ENCODE data around the gene DVL2. TPM values are rescaled to one million over a fixed set of nuclear protein-coding genes. Genes with fewer than 3 reads are reported as not detected.

The DVL2 gene
- total RNA-seq, 1 experiment from 2014 or later, result 67.3 TPM

GRCh38 chr17:7256766-7257456 lies 22.6 kb upstream of the DVL2 start:
- Mint-ChIP-seq H3K27me3 (ENCODE audit: low read depth) (no peaks in the 10 kb centered on the region), H3K9me3 (no peaks in the 10 kb centered on the region), H3K27ac (peak overlapping the region; percentile 92; the same call in 1 of the 2 replicates), H3K4me1 (peaks cover 11% of the 10 kb centered on the region), H3K36me3 (peaks cover 35% of the 10 kb centered on the region), H3K4me3 (no peak overlapping the region)
- TF ChIP-seq IRF1 (CRISPR knock-in tag; IDR thresholded peaks at IDR 0.05), result no peak
- no peak for TF ChIP-seq NR3C1 (CRISPR knock-in tag; conservative IDR thresholded peaks at IDR 0.05; ENCODE audit: low read depth)
- TF ChIP-seq CREB1 (CRISPR knock-in tag; IDR thresholded peaks at IDR 0.05), result no peak
- no peak for TF ChIP-seq ZBTB21 (CRISPR knock-in tag; IDR thresholded peaks at IDR 0.05; ENCODE audit: borderline replicate concordance)
- no peak for TF ChIP-seq E2F5 (CRISPR knock-in tag; IDR thresholded peaks at IDR 0.05)
- no peak for TF ChIP-seq ZNF423 (CRISPR knock-in tag; IDR thresholded peaks at IDR 0.05)
- TF ChIP-seq STAT6 (CRISPR knock-in tag; conservative IDR thresholded peaks at IDR 0.05; ENCODE audit: low read depth), result no peak
- TF ChIP-seq CBFB (CRISPR knock-in tag; IDR thresholded peaks at IDR 0.05; ENCODE audit: low read depth), result no peak
- TF ChIP-seq MLX (CRISPR knock-in tag; IDR thresholded peaks at IDR 0.05), result no peak
- TF ChIP-seq CDX4 (CRISPR knock-in tag; IDR thresholded peaks at IDR 0.05; ENCODE audit: borderline replicate concordance), result no peak
- TF ChIP-seq PRDM15 (CRISPR knock-in tag; IDR thresholded peaks at IDR 0.05), result no peak
- no peak for TF ChIP-seq GRHL2 (CRISPR knock-in tag; IDR thresholded peaks at IDR 0.05; ENCODE audit: insufficient replicate concordance, severe bottlenecking)
- TF ChIP-seq KAT7 (CRISPR knock-in tag; IDR thresholded peaks at IDR 0.05; ENCODE audit: borderline replicate concordance), result no peak
- no peak for TF ChIP-seq MXD4 (CRISPR knock-in tag; IDR thresholded peaks at IDR 0.05; ENCODE audit: borderline replicate concordance)
- TF ChIP-seq TP53 (CRISPR knock-in tag; IDR thresholded peaks at IDR 0.05), result no peak
- no peak for TF ChIP-seq ZSCAN18 (CRISPR knock-in tag; IDR thresholded peaks at IDR 0.05)
- TF ChIP-seq FOXP4 (CRISPR knock-in tag; IDR thresholded peaks at IDR 0.05), result no peak
- TF ChIP-seq ATF6 (CRISPR knock-in tag; IDR thresholded peaks at IDR 0.05), result no peak
- TF ChIP-seq ERG (CRISPR knock-in tag; IDR thresholded peaks at IDR 0.05), result no peak
- ChIA-PET CTCF (interaction anchor here (0.6 to 1.3 kb wide), 3 partner anchors 26 to 94 kb away, joined by 3 to 7 read pairs (median 3); no protein-coding TSS in a partner anchor), POLR2A (interaction anchor here (1.0 to 1.3 kb wide), 5 partner anchors 9 to 36 kb away, joined by 3 read pairs; partner anchors contain the start of genes DVL2 and PHF23)
- no peak for ATAC-seq
- DNase-seq (ENCODE audit: low spot score), result no peak
